ENCODE results near the gene WBP1L. TPM values are rescaled to one million over a fixed set of nuclear protein-coding genes. Genes with fewer than 3 reads are reported as not detected.
"Not testable (repeated sequence)": the region's sequence is repeated elsewhere in the genome, so short reads cannot be mapped to it uniquely, and the experiment has no call there.

The WBP1L gene
- total RNA-seq, 2 donors from 2014 or later: 123 to 268 TPM

GRCh38 chr10:102714621-102715455 is 28.9 kb upstream of the WBP1L start, which contains the start of gene SFXN2:
Gene SFXN2 (plus strand): TSS chr10:102714636. CDS start chr10:102726637, 12,001 bp downstream.
- Histone ChIP-seq H3K36me3 (no peaks in the 10 kb centered on the region), H3K4me3 (peak within 1 kb of the TSS; percentile 85), H3K27ac (peak within 1 kb of the TSS; percentile 51 to 68), H3K27me3 (replicated peaks; ENCODE audit: insufficient read depth) (no peaks in the 10 kb centered on the region), H3K9me3 (no peaks in the 10 kb centered on the region), H3K4me1 (ENCODE audit: control insufficient read depth in 1 of 2, low read depth in 2 of 2) (peaks cover 12 to 19% of the 10 kb centered on the region in 2 donors)
- TF ChIP-seq, protein P1, sequence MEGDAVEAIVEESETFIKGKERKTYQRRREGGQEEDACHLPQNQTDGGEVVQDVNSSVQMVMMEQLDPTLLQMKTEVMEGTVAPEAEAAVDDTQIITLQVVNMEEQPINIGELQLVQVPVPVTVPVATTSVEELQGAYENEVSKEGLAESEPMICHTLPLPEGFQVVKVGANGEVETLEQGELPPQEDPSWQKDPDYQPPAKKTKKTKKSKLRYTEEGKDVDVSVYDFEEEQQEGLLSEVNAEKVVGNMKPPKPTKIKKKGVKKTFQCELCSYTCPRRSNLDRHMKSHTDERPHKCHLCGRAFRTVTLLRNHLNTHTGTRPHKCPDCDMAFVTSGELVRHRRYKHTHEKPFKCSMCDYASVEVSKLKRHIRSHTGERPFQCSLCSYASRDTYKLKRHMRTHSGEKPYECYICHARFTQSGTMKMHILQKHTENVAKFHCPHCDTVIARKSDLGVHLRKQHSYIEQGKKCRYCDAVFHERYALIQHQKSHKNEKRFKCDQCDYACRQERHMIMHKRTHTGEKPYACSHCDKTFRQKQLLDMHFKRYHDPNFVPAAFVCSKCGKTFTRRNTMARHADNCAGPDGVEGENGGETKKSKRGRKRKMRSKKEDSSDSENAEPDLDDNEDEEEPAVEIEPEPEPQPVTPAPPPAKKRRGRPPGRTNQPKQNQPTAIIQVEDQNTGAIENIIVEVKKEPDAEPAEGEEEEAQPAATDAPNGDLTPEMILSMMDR (IDR thresholded peaks at IDR 0.05): no peak
- DNase-seq (ENCODE audit: low spot score): no peak
- ATAC-seq (ENCODE audit: insufficient number of reproducible peaks, low FRiP score, low read depth): no peak

DNA sequence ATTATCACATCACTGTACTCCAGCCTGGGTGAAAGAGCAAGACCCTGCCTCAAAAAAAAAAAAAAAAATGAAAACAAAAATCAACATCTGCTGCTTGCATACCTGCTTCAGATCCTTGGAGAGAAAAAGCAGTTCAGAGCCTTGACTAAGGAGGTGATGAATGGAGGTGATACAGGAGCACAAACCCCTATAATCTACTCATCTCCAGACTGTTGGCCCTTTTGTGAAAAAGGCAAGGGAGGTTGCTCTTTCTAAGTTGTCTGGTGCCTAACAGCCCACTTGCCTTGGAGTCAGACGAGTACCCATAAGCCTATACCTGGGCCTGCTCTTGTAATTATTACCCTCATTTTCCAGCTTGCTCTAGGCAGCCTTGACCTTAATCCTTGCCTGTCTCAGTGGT is 27.9 kb upstream of the WBP1L start:
- ATAC-seq (ENCODE audit: insufficient number of reproducible peaks, low FRiP score, low read depth) (no peak), DNase-seq (ENCODE audit: low spot score) (no peak)
- peaks cover 12 to 19% of the 10 kb centered on the region in 2 donors for H3K4me1 ChIP-seq (ENCODE audit: control insufficient read depth in 1 of 2, low read depth in 2 of 2)
- no peak overlapping the region for H3K4me3 ChIP-seq
- H3K36me3 ChIP-seq: no peaks in the 10 kb centered on the region
- H3K27me3 ChIP-seq (replicated peaks; ENCODE audit: insufficient read depth): no peaks in the 10 kb centered on the region
- H3K27ac ChIP-seq: no peak overlapping the region
- TF ChIP-seq, protein P1 (IDR thresholded peaks at IDR 0.05): no peak
- H3K9me3 ChIP-seq: no peaks in the 10 kb centered on the region

DNA sequence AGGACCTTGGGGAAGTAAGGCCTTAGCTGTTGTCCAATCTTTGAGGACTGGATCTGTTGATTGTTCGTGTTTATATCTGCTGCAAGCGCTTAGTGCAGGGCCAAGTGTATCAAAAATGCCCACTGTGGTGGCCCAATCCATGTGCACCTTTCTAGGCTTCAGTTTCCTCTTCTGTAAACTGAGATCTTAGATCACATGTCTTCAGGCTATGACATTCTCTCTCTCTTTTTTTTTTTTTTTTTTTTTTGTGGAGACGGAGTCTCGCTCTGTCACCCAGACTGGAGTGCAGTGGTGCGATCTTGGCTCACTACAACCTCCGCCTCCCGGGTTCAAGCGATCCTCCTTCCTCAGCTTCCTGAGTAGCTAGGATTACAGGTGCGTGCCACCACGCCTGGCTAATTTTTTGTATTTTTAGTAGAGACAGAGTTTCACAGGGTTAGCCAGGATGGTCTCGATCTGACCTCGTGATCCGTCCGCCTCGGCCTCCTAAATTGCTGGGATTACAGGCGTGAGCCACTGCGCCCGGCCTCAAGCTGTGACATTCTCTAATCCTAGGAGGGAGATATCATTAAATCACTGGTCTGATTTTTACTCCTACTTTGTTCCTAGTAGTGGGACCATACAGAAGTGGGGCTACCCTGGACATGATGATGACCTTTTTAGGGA is 26.7 kb upstream of the WBP1L start:
- H3K4me1 ChIP-seq (ENCODE audit: control insufficient read depth in 1 of 2, low read depth in 2 of 2): peaks cover 12 to 19% of the 10 kb centered on the region in 2 donors
- H3K36me3 ChIP-seq; DNase-seq (ENCODE audit: low spot score); H3K27ac ChIP-seq; H3K4me3 ChIP-seq; ATAC-seq (ENCODE audit: insufficient number of reproducible peaks, low FRiP score, low read depth); H3K9me3 ChIP-seq; H3K27me3 ChIP-seq (replicated peaks; ENCODE audit: insufficient read depth): not testable (repeated sequence)

DNA sequence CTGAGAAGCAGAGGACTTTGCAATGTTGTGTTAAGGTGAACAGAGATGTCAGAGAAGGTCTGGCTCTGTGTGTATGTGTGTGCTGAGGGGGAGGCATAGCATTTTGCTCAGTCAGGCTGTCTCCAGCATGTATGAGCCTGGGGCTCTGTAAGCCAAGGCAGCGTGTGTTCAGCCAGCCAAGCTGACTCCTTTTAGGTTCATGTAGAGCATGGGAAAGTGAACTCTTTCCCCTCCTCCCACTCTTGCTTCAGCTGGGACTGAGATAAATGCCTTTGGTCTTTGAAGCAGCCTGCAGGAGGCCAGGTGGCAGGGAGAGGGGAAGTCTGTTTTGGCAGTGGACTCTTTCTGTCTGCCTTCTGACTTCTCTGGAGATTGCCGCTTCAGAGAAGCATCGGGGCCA is 25.5 kb upstream of the WBP1L start:
- no peaks in the 10 kb centered on the region for H3K9me3 ChIP-seq
- no peak overlapping the region for H3K4me3 ChIP-seq
- no peak overlapping the region for H3K27ac ChIP-seq
- no peaks in the 10 kb centered on the region for H3K27me3 ChIP-seq (replicated peaks; ENCODE audit: insufficient read depth)
- DNase-seq (ENCODE audit: low spot score): no peak
- TF ChIP-seq, protein P1 (IDR thresholded peaks at IDR 0.05): no peak
- H3K36me3 ChIP-seq: no peaks in the 10 kb centered on the region
- no peak for ATAC-seq (ENCODE audit: insufficient number of reproducible peaks, low FRiP score, low read depth)
- peaks cover 5 to 11% of the 10 kb centered on the region in 2 donors for H3K4me1 ChIP-seq (ENCODE audit: control insufficient read depth in 1 of 2, low read depth in 2 of 2)

DNA sequence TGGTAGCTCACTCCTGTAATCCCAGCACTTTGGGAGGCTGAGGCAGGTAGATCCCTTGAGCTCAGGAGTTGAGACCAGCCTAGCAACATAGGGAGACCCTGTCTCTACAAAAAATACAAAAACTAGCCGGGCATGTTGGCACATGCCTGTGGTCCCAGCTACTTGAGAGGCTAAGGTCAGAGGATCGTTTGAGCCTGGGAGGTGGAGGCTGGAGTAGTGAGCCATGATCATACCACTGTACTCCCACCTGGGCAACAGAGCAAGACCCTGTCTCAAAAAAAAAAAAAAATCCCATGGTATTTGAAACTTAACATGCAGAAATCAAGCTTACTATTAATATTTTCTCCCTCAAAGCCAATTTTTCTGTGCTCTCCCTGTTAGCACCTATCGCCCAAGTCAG is 23.4 kb upstream of the WBP1L start:
- Histone ChIP-seq H3K36me3 (no peaks in the 10 kb centered on the region), H3K27me3 (replicated peaks; ENCODE audit: insufficient read depth) (no peaks in the 10 kb centered on the region), H3K9me3 (no peaks in the 10 kb centered on the region), H3K4me3 (no peak overlapping the region), H3K27ac (no peak overlapping the region), H3K4me1 (ENCODE audit: control insufficient read depth in 1 of 2, low read depth in 2 of 2) (peaks cover 1 to 2% of the 10 kb centered on the region in 2 donors)
- ATAC-seq (ENCODE audit: insufficient number of reproducible peaks, low FRiP score, low read depth): no peak
- TF ChIP-seq, protein P1 (IDR thresholded peaks at IDR 0.05): no peak
- DNase-seq (ENCODE audit: low spot score): no peak

Measured in thoracic aorta (tissue), 2 donors.